ENCODE measurements around the gene EIF4G1. TPM values are rescaled to one million over a fixed set of nuclear protein-coding genes. Genes with fewer than 3 reads are reported as not detected.
A peak's percentile ranks its signal among the peaks of the same experiment; 100 is the strongest.

EIF4G1 gene
- total RNA-seq, 4 donors from 2014 or later: 135 to 453 (median 217) TPM

DNA sequence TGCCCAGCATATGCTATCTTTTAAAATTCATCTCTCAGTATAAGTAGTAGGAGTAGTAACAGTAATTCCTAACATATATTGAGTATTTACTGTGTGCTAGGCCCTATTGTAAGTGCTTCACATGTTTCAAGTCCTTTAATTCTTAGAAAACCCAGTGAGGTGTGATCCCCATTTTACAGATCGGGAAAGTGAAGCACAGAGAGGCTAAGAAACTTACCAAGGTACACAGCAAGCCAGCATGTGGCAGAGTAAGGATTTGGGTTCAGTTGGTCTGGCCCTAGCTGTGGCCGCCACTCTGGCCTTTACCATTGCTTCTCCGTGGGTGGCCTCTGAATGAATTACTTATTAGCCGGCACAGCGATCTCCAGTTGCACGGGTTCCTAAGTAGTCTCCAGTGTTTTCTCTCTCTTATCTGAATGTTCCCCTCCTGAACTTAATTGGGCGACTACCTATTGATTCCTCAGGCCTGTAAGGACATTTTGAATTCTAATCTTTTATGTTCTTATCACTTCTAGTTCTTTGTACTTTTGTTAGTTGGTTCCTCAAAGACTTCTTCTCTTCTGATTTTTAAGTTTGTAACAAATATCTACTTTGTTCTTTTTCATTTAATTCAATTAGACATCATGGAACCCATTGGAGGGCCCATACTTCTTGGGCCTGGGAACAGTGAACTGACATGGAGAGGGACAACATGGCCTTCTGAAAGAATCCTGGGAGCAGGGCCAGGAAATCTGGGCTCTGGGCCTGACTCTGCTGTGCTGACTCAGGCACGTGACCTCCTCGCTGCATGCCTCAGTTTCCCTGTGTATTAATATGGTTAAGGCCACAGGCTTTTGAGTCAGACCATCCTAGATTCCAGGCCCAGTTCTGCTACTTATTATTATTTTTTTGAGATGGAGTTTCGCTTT, 35.4 kb downstream of the EIF4G1 start:
- in situ Hi-C loops (cut with MboI; ENCODE audit: low pct_ligation_motif_present in 1 of 4, low pct_unique_long_range_greater_than_20kb in 1 of 4, low sequenced_read_pairs in 3 of 4): loop anchor here in 1 of 4 donors (25.0 kb wide), 1 partner anchor 437 kb away; no protein-coding TSS in a partner anchor
- Histone ChIP-seq H3K27me3 (no peaks in the 10 kb centered on the region), H3K9me3 (no peaks in the 10 kb centered on the region), H3K36me3 (no peaks in the 10 kb centered on the region), H3K4me1 (peaks cover 12 to 40% (median 27%) of the 10 kb centered on the region in 4 donors), H3K27ac (no peak overlapping the region), H3K4me3 (no peak overlapping the region)
- intact Hi-C loops (cut with DNase I; ENCODE audit: low total_unique reads): loop anchor here (10.0 kb wide), 1 partner anchor 45 kb away; no protein-coding TSS in a partner anchor
- TF ChIP-seq CTCF (IDR thresholded peaks at IDR 0.05): no peak
- 92 to 97% methylated on average over 4 to 10 of the region's 10 CpGs for WGBS, 2 donors (ENCODE audit: low coverage in 1 of 2)
- DNase-seq: no peak

GRCh38 chr3:184350618-184351017, 36.2 kb downstream of the EIF4G1 start:
- Histone ChIP-seq H3K27me3 (no peaks in the 10 kb centered on the region), H3K27ac (peak overlapping the region in 1 of 4 donors; percentile 82), H3K9me3 (no peaks in the 10 kb centered on the region), H3K4me3 (no peak overlapping the region), H3K4me1 (peaks cover 12 to 34% (median 23%) of the 10 kb centered on the region in 4 donors), H3K36me3 (no peaks in the 10 kb centered on the region)
- intact Hi-C loops (cut with DNase I; ENCODE audit: low total_unique reads): loop anchor here (10.0 kb wide), 1 partner anchor 46 kb away; no protein-coding TSS in a partner anchor
- TF ChIP-seq CTCF (IDR thresholded peaks at IDR 0.05): no peak
- no peak for TF ChIP-seq POLR2AphosphoS5 (IDR thresholded peaks at IDR 0.05)
- no peak for TF ChIP-seq POLR2A (IDR thresholded peaks at IDR 0.05)
- no peak for TF ChIP-seq EP300 (IDR thresholded peaks at IDR 0.05; ENCODE audit: low read depth)
- no peak for DNase-seq
- in situ Hi-C loops (cut with MboI; ENCODE audit: low pct_ligation_motif_present in 1 of 4, low pct_unique_long_range_greater_than_20kb in 1 of 4, low sequenced_read_pairs in 3 of 4): loop anchor here in 1 of 4 donors (25.0 kb wide), 1 partner anchor 437 kb away; no protein-coding TSS in a partner anchor
- WGBS, 2 donors (ENCODE audit: low coverage in 1 of 2): 92 to 98% methylated on average over 5 to 6 of the region's 6 CpGs

DNA sequence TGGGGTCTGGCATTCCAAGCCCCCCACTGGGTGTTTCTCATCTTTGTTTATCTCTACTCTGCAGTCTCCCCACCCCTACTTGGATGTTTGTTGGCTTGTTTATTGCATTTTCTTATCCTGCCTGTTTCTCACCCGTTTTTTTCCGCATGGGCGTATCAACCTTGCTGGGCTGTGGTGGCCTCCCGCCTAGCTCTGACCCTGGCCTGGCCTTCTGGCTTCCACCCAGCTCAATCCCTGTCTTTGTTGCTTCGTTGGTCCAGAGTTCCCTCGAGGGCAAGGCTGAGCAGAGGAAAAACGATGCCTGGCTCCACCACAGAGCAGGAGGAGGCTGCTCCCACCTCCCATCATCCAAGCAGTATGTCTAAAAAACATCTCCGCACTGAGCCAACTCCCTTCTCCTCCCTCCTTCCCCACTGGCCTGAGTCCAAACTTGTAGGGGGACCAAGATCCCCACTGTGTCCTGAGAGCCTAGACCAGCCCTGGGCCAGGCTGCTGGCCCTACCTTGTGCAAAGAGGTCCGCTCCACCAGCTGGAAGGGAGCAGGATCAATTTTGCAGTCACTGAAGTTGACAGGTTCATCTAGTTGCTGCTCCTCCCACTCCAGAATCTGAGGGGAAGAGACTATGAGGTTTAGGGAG, 37.2 kb downstream of the EIF4G1 start:
- TF ChIP-seq POLR2A (IDR thresholded peaks at IDR 0.05): no peak
- TF ChIP-seq CTCF (IDR thresholded peaks at IDR 0.05): no peak
- no peak for TF ChIP-seq EP300 (IDR thresholded peaks at IDR 0.05; ENCODE audit: low read depth)
- no peak for TF ChIP-seq POLR2AphosphoS5 (IDR thresholded peaks at IDR 0.05)
- in situ Hi-C loops (cut with MboI; ENCODE audit: low pct_ligation_motif_present in 1 of 4, low pct_unique_long_range_greater_than_20kb in 1 of 4, low sequenced_read_pairs in 3 of 4): loop anchor here in 1 of 4 donors (25.0 kb wide), 1 partner anchor 436 kb away; no protein-coding TSS in a partner anchor
- Histone ChIP-seq H3K27me3 (no peaks in the 10 kb centered on the region), H3K4me3 (no peak overlapping the region), H3K4me1 (peaks cover 6 to 33% (median 18%) of the 10 kb centered on the region in 4 donors), H3K36me3 (no peaks in the 10 kb centered on the region), H3K9me3 (no peaks in the 10 kb centered on the region), H3K27ac (peak overlapping the region; percentile 65 to 82 (median 71))
- intact Hi-C loops (cut with DNase I; ENCODE audit: low total_unique reads): loop anchor here (10.0 kb wide), 1 partner anchor 47 kb away; no protein-coding TSS in a partner anchor
- no peak for DNase-seq
- WGBS, 2 donors (ENCODE audit: low coverage in 1 of 2): 49 to 51% methylated on average over 3 to 9 of the region's 9 CpGs
